ENCODE data around the gene B9D1. TPM values are rescaled to one million over a fixed set of nuclear protein-coding genes. Genes with fewer than 3 reads are reported as not detected.
A peak's percentile ranks its signal among the peaks of the same experiment; 100 is the strongest.

B9D1 gene
- total RNA-seq, 2 donors from 2014 or later = 4.5 to 7.5 TPM

DNA sequence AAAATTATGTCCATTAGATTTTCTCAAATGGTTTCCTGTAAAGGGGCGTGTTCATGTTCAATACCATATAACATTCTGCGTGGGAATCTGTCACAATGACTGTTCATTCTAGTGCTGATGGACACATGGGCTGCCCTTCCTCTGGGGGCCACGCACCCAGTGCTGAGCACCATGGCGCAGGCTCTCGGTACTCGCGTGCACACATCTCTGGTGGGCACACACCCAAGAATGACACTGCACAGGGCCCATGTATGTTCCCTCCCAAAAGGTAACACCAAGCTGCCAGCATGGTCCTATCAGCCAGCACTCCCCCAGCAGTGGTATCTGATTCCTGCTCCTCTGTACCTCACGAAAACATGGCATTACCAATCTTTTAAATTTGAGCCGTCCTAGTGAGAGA, 13.7 kb downstream of the B9D1 start:
- ATAC-seq (no peak), DNase-seq (ENCODE audit: low spot score in 2 of 2) (no peak)
- no peaks in the 10 kb centered on the region for H3K36me3 Mint-ChIP-seq
- H3K9me3 Mint-ChIP-seq = no peaks in the 10 kb centered on the region
- no peak overlapping the region for H3K27ac Mint-ChIP-seq

GRCh38 chr17:19348081-19348650, 14.4 kb downstream of the B9D1 start:
- peak in 1 of 2 donors; percentile 11 for DNase-seq (ENCODE audit: low spot score in 2 of 2)
- no peaks in the 10 kb centered on the region for H3K36me3 Mint-ChIP-seq
- ATAC-seq = no peak
- H3K27ac Mint-ChIP-seq = no peak overlapping the region
- H3K9me3 Mint-ChIP-seq = no peaks in the 10 kb centered on the region

- no peaks in the 10 kb centered on the region for H3K36me3 Mint-ChIP-seq
- no peaks in the 10 kb centered on the region for H3K9me3 Mint-ChIP-seq
- ATAC-seq (no peak), DNase-seq (ENCODE audit: low spot score in 2 of 2) (peak in 1 of 2 donors; percentile 46)
- no peak overlapping the region for H3K27ac Mint-ChIP-seq
Observed at GRCh38 chr17:19347323-19348080, 15.0 kb downstream of the B9D1 start.

- H3K27ac Mint-ChIP-seq = peak overlapping the region in 1 of 2 donors; percentile 33
- H3K9me3 Mint-ChIP-seq = no peaks in the 10 kb centered on the region
- no peak for ATAC-seq
- peak in 1 of 2 donors; percentile 44 for DNase-seq (ENCODE audit: low spot score in 2 of 2)
- no peaks in the 10 kb centered on the region for H3K36me3 Mint-ChIP-seq
Observed at GRCh38 chr17:19346351-19347255, 15.9 kb downstream of the B9D1 start.

DNA sequence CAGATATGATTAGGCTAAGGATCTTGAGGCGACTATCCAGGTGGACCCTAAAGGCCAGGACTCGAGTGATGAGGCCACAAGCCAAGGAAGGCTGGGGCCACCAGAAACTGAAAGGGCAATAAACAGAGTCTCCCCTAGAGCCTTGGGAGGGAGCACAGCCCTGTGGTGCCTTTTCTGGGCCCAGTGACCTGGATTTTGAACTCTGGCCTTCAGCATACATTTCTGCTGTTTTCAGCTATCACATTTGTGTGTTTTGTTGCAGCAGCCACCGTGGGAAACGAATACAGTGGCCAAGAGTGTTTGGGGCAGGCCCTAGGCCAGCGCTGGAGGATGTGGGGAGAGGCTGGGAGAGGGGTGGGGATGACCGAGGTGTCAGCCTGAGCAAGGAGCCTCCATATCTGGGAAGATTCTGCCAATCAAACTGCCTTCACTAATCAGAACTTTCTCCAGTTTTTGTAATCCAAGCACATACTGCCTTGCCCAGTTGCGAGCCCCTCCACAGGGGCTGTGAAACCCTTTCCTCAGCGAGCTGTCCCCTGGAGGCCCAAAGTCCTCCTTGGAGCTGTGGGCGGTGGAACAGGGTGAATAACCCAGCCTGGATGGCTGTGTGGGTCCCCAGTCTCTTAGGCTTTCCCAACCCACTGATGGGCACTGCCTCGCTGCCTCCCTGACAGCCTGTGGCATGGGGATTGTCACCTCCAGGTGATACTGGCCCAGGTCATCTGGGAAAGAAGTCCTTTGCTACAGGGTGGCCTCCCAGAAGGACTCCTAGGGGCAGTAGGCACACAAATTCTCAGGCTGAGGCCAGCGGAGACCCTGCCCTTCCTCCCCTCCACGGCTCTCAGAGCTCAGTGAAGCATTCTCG, 16.8 kb downstream of the B9D1 start:
- DNase-seq (ENCODE audit: low spot score in 2 of 2) (peak in 1 of 2 donors; percentile 40), ATAC-seq (no peak)
- no peak overlapping the region for H3K27ac Mint-ChIP-seq
- H3K36me3 Mint-ChIP-seq = no peaks in the 10 kb centered on the region
- no peaks in the 10 kb centered on the region for H3K9me3 Mint-ChIP-seq

DNA sequence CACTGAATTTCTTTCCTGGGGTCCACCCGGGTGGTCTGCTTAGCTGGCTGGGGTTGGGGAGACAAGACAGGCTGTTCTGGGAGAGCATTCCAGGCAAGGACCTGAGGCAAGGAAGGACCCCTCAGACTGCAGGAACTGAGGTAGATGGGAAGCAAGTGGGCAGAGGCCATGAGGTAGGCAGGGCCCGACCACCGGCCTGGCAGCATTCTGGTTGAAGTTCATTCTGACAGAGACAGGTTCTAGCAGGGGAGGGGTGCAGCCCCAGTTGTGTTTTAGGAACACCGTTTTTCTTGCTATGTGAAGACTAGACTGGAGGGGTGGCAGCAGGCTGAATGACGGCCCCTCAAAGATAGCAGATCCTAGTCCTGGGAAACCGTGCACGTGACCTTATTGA, 17.5 kb downstream of the B9D1 start:
- no peak overlapping the region for H3K27ac Mint-ChIP-seq
- no peaks in the 10 kb centered on the region for H3K9me3 Mint-ChIP-seq
- no peaks in the 10 kb centered on the region for H3K36me3 Mint-ChIP-seq
- ATAC-seq (no peak), DNase-seq (ENCODE audit: low spot score in 2 of 2) (no peak)

DNA sequence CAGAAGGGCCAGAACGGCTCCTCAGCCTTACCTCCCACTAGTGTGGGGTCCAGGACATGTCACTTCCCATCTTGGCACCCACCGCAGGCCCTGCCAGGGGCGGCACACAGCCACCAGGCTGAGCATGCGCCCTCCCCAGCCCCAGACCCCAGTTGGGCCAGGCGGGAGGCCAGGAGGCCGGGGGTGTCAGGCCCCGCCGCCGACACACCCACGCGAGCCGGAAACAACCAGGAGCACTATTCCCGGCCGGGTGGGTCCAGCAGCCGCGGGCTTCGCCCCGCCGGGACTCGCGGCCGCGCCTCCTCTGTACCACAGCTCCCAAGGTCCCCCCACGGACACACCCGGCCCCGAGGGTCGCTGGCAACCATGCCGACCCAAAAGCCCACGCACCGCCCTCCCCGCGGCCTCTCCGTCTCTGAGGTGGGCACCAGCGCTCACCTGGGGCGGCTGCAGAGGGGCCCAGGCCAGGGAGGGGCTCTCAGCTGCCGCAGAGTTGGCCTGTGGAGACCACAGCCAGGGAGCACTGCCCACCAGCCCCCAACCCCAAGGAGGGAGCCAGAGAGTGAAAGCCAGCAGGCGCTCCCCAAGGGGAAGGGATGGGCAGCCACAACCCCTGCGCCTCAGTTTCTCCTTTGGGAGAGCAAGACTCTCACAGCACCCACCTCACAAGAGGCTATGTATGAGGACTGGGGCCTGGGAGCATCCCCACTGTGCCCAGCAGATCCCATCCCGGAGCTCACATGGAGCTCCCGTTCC, 18.0 kb downstream of the B9D1 start:
- no peaks in the 10 kb centered on the region for H3K9me3 Mint-ChIP-seq
- no peaks in the 10 kb centered on the region for H3K36me3 Mint-ChIP-seq
- H3K27ac Mint-ChIP-seq = no peak overlapping the region
- no peak for ATAC-seq
- DNase-seq (ENCODE audit: low spot score in 2 of 2) = peak in 1 of 2 donors; percentile 42

GRCh38 chr17:19343671-19344151, 18.8 kb downstream of the B9D1 start:
- Mint-ChIP-seq H3K36me3 (no peaks in the 10 kb centered on the region), H3K9me3 (no peaks in the 10 kb centered on the region), H3K27ac (no peak overlapping the region)
- ATAC-seq (no peak), DNase-seq (ENCODE audit: low spot score in 2 of 2) (no peak)

DNA sequence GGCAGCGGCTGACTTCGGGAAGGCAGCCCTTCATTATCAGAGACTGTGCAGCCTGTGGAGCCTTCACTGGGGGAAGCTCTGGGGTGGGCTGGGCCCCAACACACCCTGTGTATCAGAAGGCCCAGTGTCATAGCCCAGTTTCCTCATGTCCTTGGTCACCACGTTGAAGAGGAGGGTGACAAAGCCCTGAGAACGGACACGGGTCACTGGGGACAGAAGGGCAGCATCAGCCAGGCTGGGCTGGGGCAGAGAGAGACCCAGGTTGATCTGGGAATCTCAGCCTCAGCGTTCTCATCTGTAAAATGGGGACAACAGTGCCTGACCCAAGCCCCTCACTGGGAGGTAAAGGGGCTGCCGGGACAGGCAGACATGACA, 19.3 kb downstream of the B9D1 start:
- ATAC-seq (no peak), DNase-seq (ENCODE audit: low spot score in 2 of 2) (no peak)
- Mint-ChIP-seq H3K36me3 (no peaks in the 10 kb centered on the region), H3K9me3 (no peaks in the 10 kb centered on the region), H3K27ac (no peak overlapping the region)

DNA sequence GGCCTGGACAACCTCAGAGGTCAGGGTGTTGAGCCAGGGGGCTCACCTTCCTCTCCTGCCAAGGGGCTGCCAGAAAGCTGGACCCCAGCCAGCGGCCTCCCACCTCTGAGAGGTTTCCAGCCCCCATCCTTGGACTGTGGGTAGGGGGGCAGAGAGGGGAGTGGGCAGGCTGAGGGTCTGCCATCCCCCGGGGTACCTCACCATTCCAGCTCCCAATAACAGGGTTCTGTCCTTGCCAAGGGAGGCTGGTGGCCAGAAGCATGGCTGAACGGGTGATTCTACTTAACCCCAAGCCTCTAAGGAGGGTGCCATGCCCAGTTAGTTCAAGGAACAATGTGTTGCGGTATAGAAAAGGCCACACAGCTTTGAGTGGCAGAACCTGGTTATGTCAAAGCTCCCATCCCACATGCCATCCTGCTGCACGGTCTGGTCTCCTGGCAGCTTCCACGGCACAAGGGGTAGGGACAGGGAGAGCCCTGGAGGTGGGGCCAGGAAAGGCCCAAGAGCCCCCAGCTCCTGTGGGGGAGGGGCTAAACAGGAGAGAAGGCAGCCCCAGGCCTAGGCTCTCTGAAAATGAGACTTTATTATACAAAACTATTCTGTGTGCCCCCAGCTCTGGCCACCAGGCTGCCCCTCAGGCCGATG, 19.8 kb downstream of the B9D1 start:
- DNase-seq (ENCODE audit: low spot score in 2 of 2) (no peak), ATAC-seq (no peak)
- Mint-ChIP-seq H3K9me3 (no peaks in the 10 kb centered on the region), H3K27ac (no peak overlapping the region), H3K36me3 (no peaks in the 10 kb centered on the region)

- no peak overlapping the region for H3K27ac Mint-ChIP-seq
- no peaks in the 10 kb centered on the region for H3K36me3 Mint-ChIP-seq
- DNase-seq (ENCODE audit: low spot score in 2 of 2) = no peak
- no peak for ATAC-seq
- no peaks in the 10 kb centered on the region for H3K9me3 Mint-ChIP-seq
Observed at GRCh38 chr17:19341641-19342610, 20.6 kb downstream of the B9D1 start.

DNA sequence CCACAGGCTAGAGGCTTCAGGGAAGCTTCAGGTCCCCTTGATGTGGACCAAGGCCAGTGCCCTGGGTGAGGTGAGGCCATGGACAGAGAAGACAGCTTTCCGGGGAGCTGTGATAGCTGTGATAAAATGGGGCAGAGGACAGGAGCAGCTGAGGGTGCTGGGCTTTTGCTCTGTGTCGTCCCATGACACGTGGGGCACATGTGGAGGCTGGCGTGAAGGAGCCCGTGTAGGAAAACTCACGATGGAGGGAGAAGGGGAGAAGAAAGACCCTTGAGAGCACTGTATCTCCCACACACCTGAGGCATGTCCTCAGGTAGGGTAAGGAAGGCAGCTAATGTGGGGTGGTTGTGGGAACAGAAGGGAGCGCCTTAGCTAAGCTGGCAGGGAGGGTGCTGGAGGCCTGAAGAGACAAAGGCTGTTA, 21.3 kb downstream of the B9D1 start:
- no peak for DNase-seq (ENCODE audit: low spot score in 2 of 2)
- H3K36me3 Mint-ChIP-seq = no peaks in the 10 kb centered on the region
- no peaks in the 10 kb centered on the region for H3K9me3 Mint-ChIP-seq
- H3K27ac Mint-ChIP-seq = no peak overlapping the region
- ATAC-seq = no peak

DNA sequence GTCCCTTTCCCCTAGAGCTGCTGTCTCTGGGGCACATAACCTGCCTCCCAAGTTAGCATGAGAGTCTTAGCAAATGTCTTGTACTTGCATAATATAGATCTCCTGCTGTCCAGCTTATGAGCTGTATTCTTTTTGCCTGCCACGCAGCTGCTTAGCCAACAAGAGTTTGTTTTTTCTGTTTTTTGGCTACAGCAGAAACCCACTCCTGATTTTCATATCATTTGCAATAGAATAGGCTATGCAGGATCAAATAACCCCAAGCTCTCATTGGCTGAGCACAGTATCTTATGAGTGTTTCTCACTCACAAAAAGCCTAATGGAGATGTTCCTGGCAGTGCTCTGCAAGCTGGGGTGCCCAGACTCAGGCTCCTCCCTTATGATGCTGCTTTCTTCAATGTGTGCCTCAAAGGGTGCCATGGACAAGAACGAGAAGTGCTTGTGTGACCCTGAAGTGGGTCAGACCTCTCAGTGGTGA, 23.1 kb downstream of the B9D1 start:
- Mint-ChIP-seq H3K9me3 (no peaks in the 10 kb centered on the region), H3K27ac (no peak overlapping the region), H3K36me3 (no peaks in the 10 kb centered on the region)
- DNase-seq (ENCODE audit: low spot score in 2 of 2) (no peak), ATAC-seq (no peak)
